ENCODE measurements around the gene AGPAT1. TPM values are rescaled to one million over a fixed set of nuclear protein-coding genes. Genes with fewer than 3 reads are reported as not detected.
A peak's percentile ranks its signal among the peaks of the same experiment; 100 is the strongest.

The AGPAT1 gene
- total RNA-seq, 1 experiment from 2014 or later: 84.5 TPM

- Mint-ChIP-seq H3K9me3 (no peaks in the 10 kb centered on the region), H3K27ac (no peak overlapping the region), H3K4me3 (no peak overlapping the region), H3K36me3 (peaks cover 33% of the 10 kb centered on the region), H3K4me1 (peaks cover 13% of the 10 kb centered on the region), H3K27me3 (ENCODE audit: low read depth) (no peaks in the 10 kb centered on the region)
- POLR2A ChIA-PET: interaction anchor here (0.9 to 3.1 kb wide), 2 partner anchors 8 to 27 kb away, joined by 4 to 15 read pairs; no protein-coding TSS in a partner anchor
- DNase-seq (ENCODE audit: low spot score) (no peak), ATAC-seq (no peak)
- CTCF ChIA-PET: interaction anchor here (2.5 to 5.1 kb wide), 4 partner anchors 8 to 50 kb away, joined by 6 to 47 read pairs (median 14); partner anchors contain the start of gene AGPAT1
- no peak for TF ChIP-seq ZNF317 (CRISPR knock-in tag; IDR thresholded peaks at IDR 0.05; ENCODE audit: borderline replicate concordance, low read depth)
Measured at GRCh38 chr6:32168350-32168749, 7.5 kb downstream of the AGPAT1 start.

- peaks cover 11% of the 10 kb centered on the region for H3K4me1 Mint-ChIP-seq
- ChIA-PET CTCF (interaction anchor here (1.0 to 5.1 kb wide), 10 partner anchors 8 to 120 kb away, joined by 3 to 47 read pairs (median 12); partner anchors contain the start of genes AGPAT1, ATF6B, FKBPL and GPSM3), POLR2A (interaction anchor here (3.1 kb wide), 1 partner anchor 9 kb away, joined by 15 read pairs; no protein-coding TSS in a partner anchor)
Measured at GRCh38 chr6:32167761-32168262, 8.1 kb downstream of the AGPAT1 start.

GRCh38 chr6:32167154-32167760 is 8.6 kb downstream of the AGPAT1 start:
- peaks cover 11% of the 10 kb centered on the region for H3K4me1 Mint-ChIP-seq
- H3K27ac Mint-ChIP-seq: peak overlapping the region; percentile 63
- no peak for DNase-seq (ENCODE audit: low spot score)
- H3K4me3 Mint-ChIP-seq: no peak overlapping the region
- no peaks in the 10 kb centered on the region for H3K9me3 Mint-ChIP-seq
- CTCF ChIA-PET: interaction anchor here (0.5 to 5.1 kb wide), 14 partner anchors 9 to 119 kb away, joined by 3 to 47 read pairs (median 7); partner anchors contain the start of genes AGPAT1, ATF6B, FKBPL and GPSM3
- POLR2A ChIA-PET: interaction anchor here (1.0 to 3.1 kb wide), 2 partner anchors 10 to 28 kb away, joined by 3 to 15 read pairs; no protein-coding TSS in a partner anchor
- peaks cover 41% of the 10 kb centered on the region for H3K36me3 Mint-ChIP-seq
- no peaks in the 10 kb centered on the region for H3K27me3 Mint-ChIP-seq (ENCODE audit: low read depth)
- TF ChIP-seq ATF6 (CRISPR knock-in tag; IDR thresholded peaks at IDR 0.05) (no peak), PRRX2 (CRISPR knock-in tag; IDR thresholded peaks at IDR 0.05) (no peak)
- ATAC-seq: peak; percentile 8

More at GRCh38 chr6:32167761-32168262, 8.1 kb downstream of the AGPAT1 start:
- TF ChIP-seq ZNF512 (CRISPR knock-in tag; IDR thresholded peaks at IDR 0.05; ENCODE audit: borderline replicate concordance) (no peak), MYBL2 (CRISPR knock-in tag; IDR thresholded peaks at IDR 0.05) (no peak), ATF2 (CRISPR knock-in tag; IDR thresholded peaks at IDR 0.05; ENCODE audit: borderline replicate concordance, low read depth) (no peak)
- DNase-seq (ENCODE audit: low spot score) (no peak), ATAC-seq (no peak)
- Mint-ChIP-seq H3K27me3 (ENCODE audit: low read depth) (no peaks in the 10 kb centered on the region), H3K4me3 (no peak overlapping the region), H3K36me3 (peaks cover 36% of the 10 kb centered on the region), H3K9me3 (no peaks in the 10 kb centered on the region), H3K27ac (peak overlapping the region; percentile 63)

GRCh38 chr6:32166411-32167061 is 9.3 kb downstream of the AGPAT1 start:
- Mint-ChIP-seq H3K4me3 (no peak overlapping the region), H3K27ac (no peak overlapping the region), H3K4me1 (peaks cover 11% of the 10 kb centered on the region), H3K27me3 (ENCODE audit: low read depth) (no peaks in the 10 kb centered on the region), H3K9me3 (no peaks in the 10 kb centered on the region), H3K36me3 (peaks cover 44% of the 10 kb centered on the region)
- ChIA-PET POLR2A (interaction anchor here (1.0 to 3.1 kb wide), 2 partner anchors 10 to 29 kb away, joined by 3 to 15 read pairs; no protein-coding TSS in a partner anchor), CTCF (interaction anchor here (0.5 to 5.1 kb wide), 14 partner anchors 8 to 118 kb away, joined by 3 to 47 read pairs (median 7); partner anchors contain the start of genes AGPAT1, ATF6B, FKBPL and GPSM3)
- DNase-seq (ENCODE audit: low spot score) (peak; percentile 88), ATAC-seq (peak; percentile 93)
- TF ChIP-seq FOXK1 (CRISPR knock-in tag; IDR thresholded peaks at IDR 0.05) (no peak), ZNF232 (CRISPR knock-in tag; IDR thresholded peaks at IDR 0.05) (no peak), ZNF219 (CRISPR knock-in tag; IDR thresholded peaks at IDR 0.05; ENCODE audit: borderline replicate concordance) (no peak), GTF2I (CRISPR knock-in tag; conservative IDR thresholded peaks at IDR 0.05) (no peak), ELF4 (CRISPR knock-in tag; IDR thresholded peaks at IDR 0.05; ENCODE audit: low read depth) (no peak), ZNF138 (CRISPR knock-in tag; conservative IDR thresholded peaks at IDR 0.05) (no peak), TEAD1 (CRISPR knock-in tag; IDR thresholded peaks at IDR 0.05) (no peak), IRF2 (CRISPR knock-in tag; IDR thresholded peaks at IDR 0.05; ENCODE audit: borderline replicate concordance, low read depth) (no peak), ZNF671 (CRISPR knock-in tag; IDR thresholded peaks at IDR 0.05) (no peak), E2F4 (CRISPR knock-in tag; IDR thresholded peaks at IDR 0.05; ENCODE audit: borderline replicate concordance, low read depth) (no peak), OVOL2 (CRISPR knock-in tag; IDR thresholded peaks at IDR 0.05; ENCODE audit: borderline replicate concordance) (no peak), USF1 (CRISPR knock-in tag; IDR thresholded peaks at IDR 0.05) (0 out of 2 replicates have a peak, but pooled peaks have one; percentile 29), FOXJ3 (CRISPR knock-in tag; IDR thresholded peaks at IDR 0.05; ENCODE audit: borderline replicate concordance) (no peak)

Measured in WTC11 (cell line).